Endothelial cell of umbilical vein (primary cell): ENCODE measurements around the gene SLC2A4. TPM values are rescaled to one million over a fixed set of nuclear protein-coding genes. Genes with fewer than 3 reads are reported as not detected.

ENCODE experiments used
- BruUV-seq: library from RNA; stranded (reverse); fragments of 400-500 nt; replicated peaks from 2 replicates; lab custom pipeline; 2021; lab: Mats Ljungman, UMichigan
- CTCF ChIA-PET: fragments of 300-600, 350-600 bp; sonication (Branson Sonifier 250); formaldehyde crosslinking; loops from one replicate; lab custom pipeline; 2021; ENCODE audit warnings: antibody characterized with exemption, inconsistent platforms; lab: Charles Lee
- POLR2A ChIA-PET: fragments of 300-600, 350-600 bp; sonication (Branson Sonifier 250); formaldehyde crosslinking; loops from one replicate; lab custom pipeline; 2021; ENCODE audit warnings: antibody characterized with exemption, inconsistent platforms; lab: Charles Lee
- DNase-seq: peaks from one replicate; pipeline ENCODE4 v3.0.0-alpha.2; 2011; ENCODE audit warnings: low read depth, low spot score
- FAIRE-seq: peaks from 2 replicates; lab custom pipeline; 2011; peaks lifted over from hg19 to GRCh38; lab: Jason Lieb, UNC
- H2AFZ ChIP-seq: 2 replicates; pipeline ENCODE4 v1.6.0; 2012; ENCODE audit warnings: low read depth, low read length, control low read depth, inconsistent platforms
- H3K27ac ChIP-seq: 2 replicates; pipeline ENCODE4 v1.5.1; 2011; ENCODE audit warnings: low read depth, mild to moderate bottlenecking, control low read depth, low read length, moderate library complexity; ENCODE audit not compliant: insufficient read depth
- H3K27me3 ChIP-seq, 2 experiments: 2 replicates each; pipeline versions ENCODE4 v1.6.0 to v1.6.1; 2011; ENCODE audit warnings: low read length in 2 of 2, mixed read lengths in 1 of 2; ENCODE audit not compliant: control insufficient read depth in 2 of 2, insufficient read depth in 2 of 2
- H3K36me3 ChIP-seq, 2 experiments: 2 replicates in 1 of 2; 3 replicates in 1 of 2; pipeline ENCODE4 v1.5.1; 2011; ENCODE audit warnings: low read length in 2 of 2, mild to moderate bottlenecking in 1 of 2, moderate library complexity in 1 of 2; ENCODE audit not compliant: control insufficient read depth in 2 of 2, insufficient read depth in 2 of 2; ENCODE audit errors: extremely low read depth in 1 of 2
- H3K4me1 ChIP-seq: 3 replicates; pipeline ENCODE4 v1.5.1; 2011; ENCODE audit warnings: mild to moderate bottlenecking, low read length; ENCODE audit not compliant: control insufficient read depth, insufficient read depth; ENCODE audit errors: extremely low read depth
- H3K4me2 ChIP-seq: 2 replicates; pipeline ENCODE4 v1.6.1; 2011; ENCODE audit warnings: low read length, control low read depth, mixed read lengths; ENCODE audit not compliant: insufficient read depth
- H3K4me3 ChIP-seq, 3 experiments: fragments of 200-600 bp in 1 of 3; sonication (generic), shearing (Covaris generic) in 1 of 3; replicated peaks in 1 of 3; 2 replicates each; pipeline ENCODE4 v1.5.1; 2011 to 2016; ENCODE audit warnings: control low read depth in 3 of 3, low read length in 3 of 3, mild to moderate bottlenecking in 2 of 3, inconsistent platforms in 1 of 3, low read depth in 1 of 3, moderate library complexity in 1 of 3; ENCODE audit not compliant: insufficient read depth in 1 of 3
- H3K79me2 ChIP-seq: 2 replicates; pipeline ENCODE4 v1.6.0; 2012; ENCODE audit warnings: low read length, inconsistent platforms; ENCODE audit not compliant: control insufficient read depth, insufficient read depth
- H3K9ac ChIP-seq: replicated peaks from 2 replicates; pipeline ENCODE3; 2011; ENCODE audit warnings: low read length, control low read depth; ENCODE audit not compliant: insufficient read depth; ENCODE audit errors: extremely low read depth
- H3K9me1 ChIP-seq: replicated peaks from 3 replicates; pipeline ENCODE4 v1.6.0; 2011; ENCODE audit warnings: mild to moderate bottlenecking, low read length; ENCODE audit not compliant: control insufficient read depth, insufficient read depth; ENCODE audit errors: extremely low read depth
- H3K9me3 ChIP-seq: replicated peaks from 2 replicates; pipeline ENCODE4 v1.5.1; 2012; ENCODE audit warnings: low read length, inconsistent platforms; ENCODE audit not compliant: control insufficient read depth, insufficient read depth
- H4K20me1 ChIP-seq: replicated peaks from 2 replicates; pipeline ENCODE3; 2011; ENCODE audit warnings: mild to moderate bottlenecking, low read length; ENCODE audit not compliant: control insufficient read depth, insufficient read depth; ENCODE audit errors: extremely low read depth
- CTCF ChIP-seq, 2 donors: IDR thresholded peaks; 1 replicate in 1 of 2; 2 replicates in 1 of 2; pipeline ENCODE4 v1.5.1; 2011; ENCODE audit warnings: low read length in 2 of 2, mild to moderate bottlenecking in 2 of 2, moderate library complexity in 2 of 2, control low read depth in 1 of 2, inconsistent platforms in 1 of 2, low read depth in 1 of 2; ENCODE audit not compliant: insufficient read depth in 1 of 2; ENCODE audit errors: extremely low read depth in 1 of 2
- EZH2 ChIP-seq: IDR thresholded peaks from 2 replicates; pipeline ENCODE4 v1.6.1; 2012; ENCODE audit warnings: borderline replicate concordance, low read depth, mild to moderate bottlenecking, moderate library complexity, low read length, inconsistent platforms; ENCODE audit not compliant: severe bottlenecking
- FOS ChIP-seq: IDR thresholded peaks from 2 replicates; pipeline ENCODE4 v1.6.1; 2011; ENCODE audit warnings: mild to moderate bottlenecking, low read length, moderate library complexity, borderline replicate concordance; ENCODE audit not compliant: insufficient read depth
- JUN ChIP-seq: IDR thresholded peaks from 2 replicates; pipeline ENCODE4 v1.6.1; 2011; ENCODE audit warnings: borderline replicate concordance, low read depth; ENCODE audit not compliant: insufficient read length, insufficient read depth
- MAX ChIP-seq: IDR thresholded peaks from 2 replicates; pipeline ENCODE4 v1.6.1; 2011; ENCODE audit not compliant: insufficient read depth, insufficient read length
- MYC ChIP-seq: IDR thresholded peaks from one replicate; pipeline ENCODE4 v1.6.1; 2011; ENCODE audit warnings: mild to moderate bottlenecking, low read depth, low read length
- POLR2A ChIP-seq: IDR thresholded peaks from 2 replicates; pipeline ENCODE4 v1.6.1; 2012; ENCODE audit warnings: low read depth, mild to moderate bottlenecking, control low read depth, low read length
- dilution Hi-C: fragments of 300-500 bp; cut with MboI; formaldehyde crosslinking; loops from one replicate; pipeline ENCODE4 v1.15.0; 2019; ENCODE audit warnings: low sequenced_read_pairs; ENCODE audit not compliant: extremely low pct_ligation_motif_present
- intact Hi-C: fragments of 100-400 bp; cut with micrococcal nuclease; formaldehyde crosslinking; loops from one replicate; pipeline ENCODE4 v1.10.0; 2022
- polyA plus RNA-seq, 4 experiments: library from polyadenylated mRNA; depleted of rRNA in 3 of 4; stranded (reverse) in 3 of 4; unstranded in 1 of 4; fragments of >200 nt; gene quantifications; 2 replicates each; pipeline versions ENCODE4 v1.2.1 to v1.2.3, GENCODE V29; 2011 to 2012; ENCODE audit warnings: missing spikeins in 1 of 4
- total RNA-seq: library from RNA; stranded (reverse); gene quantifications from 2 replicates; pipeline ENCODE4 v1.2.3, GENCODE V29; 2021

Gene SLC2A4
- total and polyA plus RNA-seq, 2 donors (not counting 3 experiments of a cell fraction or from before 2014, with no cell fraction given) = 0.12 TPM; not detected in 1

GRCh38 chr17:7293816-7294613 is 12.5 kb downstream of the SLC2A4 start:
- ChIA-PET POLR2A (no interaction called here), CTCF (interaction anchor here (1.9 kb wide), 1 partner anchor 12 kb away, joined by 4 read pairs; the partner anchor contains the start of gene SLC2A4)
- FAIRE-seq (no peak), DNase-seq (no peak)
- H3K27ac ChIP-seq = no peak overlapping the region
- H3K79me2 ChIP-seq = no peaks in the 10 kb centered on the region
- H3K9me3 ChIP-seq = no peaks in the 10 kb centered on the region
- H3K36me3 ChIP-seq = no peaks in the 10 kb centered on the region
- no peaks in the 10 kb centered on the region for H4K20me1 ChIP-seq
- no peaks in the 10 kb centered on the region for H3K9me1 ChIP-seq
- TF ChIP-seq FOS (no peak), EZH2 (peak; percentile 76)
- H2AFZ ChIP-seq = peak overlapping the region; percentile 44
- BruUV-seq = no TSS peak
- intact Hi-C loops (no loop called here), dilution Hi-C loops (no loop called here)
- H3K9ac ChIP-seq = no peak overlapping the region
- H3K4me3 ChIP-seq = no peak overlapping the region
- H3K27me3 ChIP-seq = peaks cover 16 to 28% of the 10 kb centered on the region in 2 experiments
- H3K4me1 ChIP-seq = peaks cover 8% of the 10 kb centered on the region
- H3K4me2 ChIP-seq = no peak overlapping the region

GRCh38 chr17:7294614-7295153 is 13.2 kb downstream of the SLC2A4 start, which contains the start of gene YBX2:
Gene YBX2 (minus strand): TSS chr17:7294639. CDS start chr17:7294500, 139 bp downstream.
- Histone ChIP-seq H3K27ac (no peak within 1 kb of the TSS), H4K20me1 (no peaks in the 10 kb centered on the region), H3K36me3 (no peaks in the 10 kb centered on the region), H3K27me3 (peaks cover 16 to 28% of the 10 kb centered on the region in 2 experiments), H3K9ac (no peak within 1 kb of the TSS), H2AFZ (peak within 1 kb of the TSS; percentile 44), H3K4me3 (no peak within 1 kb of the TSS), H3K79me2 (no peaks in the 10 kb centered on the region), H3K9me3 (no peaks in the 10 kb centered on the region), H3K4me2 (no peak within 1 kb of the TSS), H3K9me1 (no peaks in the 10 kb centered on the region), H3K4me1 (peaks cover 8% of the 10 kb centered on the region)
- POLR2A ChIA-PET = no interaction called here
- DNase-seq (peak; percentile 45), FAIRE-seq (no peak)
- TF ChIP-seq CTCF (IDR thresholded peaks at IDR 0.05; ENCODE audit: extremely low read depth in 1 of 2, insufficient read depth in 1 of 2, low read depth in 1 of 2, low read length in 2 of 2) (no peak), MYC (no peak), JUN (no peak), FOS (no peak), POLR2A (no peak), MAX (no peak)
- CTCF ChIA-PET = no interaction called here
- no TSS peak for BruUV-seq
- intact Hi-C loops (loop anchor here (5.0 kb wide), 1 partner anchor 157 kb away; no protein-coding TSS in a partner anchor), dilution Hi-C loops (no loop called here)
